ENCODE results near the gene RCSD1. TPM values are rescaled to one million over a fixed set of nuclear protein-coding genes. Genes with fewer than 3 reads are reported as not detected.

The RCSD1 gene
- total and polyA plus RNA-seq, 10 of the 15 experiments (the other 5 are each of a cell fraction or from before 2014, with no cell fraction given), result 11.4 to 78.3 (median 71.6) TPM

- ATAC-seq (peak; percentile 54), DNase-seq (ENCODE audit: low read depth, low spot score) (no peak)
- POLR2A ChIA-PET, result interaction anchor here (0.6 to 2.5 kb wide), 10 partner anchors 25 to 270 kb away, joined by 3 to 11 read pairs (median 3); partner anchors contain the start of gene MPZL1
These were observed 122.4 kb downstream of the RCSD1 start for GRCh38 chr1:167752219-167752985.

More at GRCh38 chr1:167752219-167752985, 122.4 kb downstream of the RCSD1 start:
- no peak for TF ChIP-seq STAT3 (IDR thresholded peaks at IDR 0.05; ENCODE audit: low read depth, low read length)
- no peak for TF ChIP-seq SREBF1 (IDR thresholded peaks at IDR 0.05; ENCODE audit: low read length)
- TF ChIP-seq SIN3A (IDR thresholded peaks at IDR 0.05; ENCODE audit: low read depth, low read length), result no peak
- TF ChIP-seq MEF2A (IDR thresholded peaks at IDR 0.05; ENCODE audit: insufficient read depth, low read depth, low read length), result no peak
- no peak for TF ChIP-seq CHD2 (IDR thresholded peaks at IDR 0.05; ENCODE audit: borderline replicate concordance, low read depth, low read length)
- TF ChIP-seq NFYB (IDR thresholded peaks at IDR 0.05; ENCODE audit: insufficient read depth, low read depth, low read length), result no peak
- TF ChIP-seq EZH2 (IDR thresholded peaks at IDR 0.05; ENCODE audit: borderline replicate concordance, control insufficient read depth, low read depth, low read length), result no peak
- no peak for TF ChIP-seq BMI1 (IDR thresholded peaks at IDR 0.05; ENCODE audit: borderline replicate concordance)
- TF ChIP-seq ZNF687 (IDR thresholded peaks at IDR 0.05), result no peak
- TF ChIP-seq, protein P1, sequence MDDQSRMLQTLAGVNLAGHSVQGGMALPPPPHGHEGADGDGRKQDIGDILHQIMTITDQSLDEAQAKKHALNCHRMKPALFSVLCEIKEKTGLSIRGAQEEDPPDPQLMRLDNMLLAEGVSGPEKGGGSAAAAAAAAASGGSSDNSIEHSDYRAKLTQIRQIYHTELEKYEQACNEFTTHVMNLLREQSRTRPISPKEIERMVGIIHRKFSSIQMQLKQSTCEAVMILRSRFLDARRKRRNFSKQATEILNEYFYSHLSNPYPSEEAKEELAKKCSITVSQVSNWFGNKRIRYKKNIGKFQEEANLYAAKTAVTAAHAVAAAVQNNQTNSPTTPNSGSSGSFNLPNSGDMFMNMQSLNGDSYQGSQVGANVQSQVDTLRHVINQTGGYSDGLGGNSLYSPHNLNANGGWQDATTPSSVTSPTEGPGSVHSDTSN (IDR thresholded peaks at IDR 0.05; ENCODE audit: insufficient replicate concordance, low read depth, low read length), result no peak
- TF ChIP-seq RELB (IDR thresholded peaks at IDR 0.05; ENCODE audit: low read depth), result no peak
- intact Hi-C loops (cut with micrococcal nuclease; ENCODE audit: unreplicated experiment) (loop anchor here (2.0 kb wide), 1 partner anchor 38 kb away; no protein-coding TSS in a partner anchor), in situ Hi-C loops (cut with MboI) (no loop called here)
- Histone ChIP-seq H3K27me3 (replicated peaks in 1 of 2; ENCODE audit: control insufficient read depth in 2 of 2, insufficient read depth in 2 of 2, low read length in 1 of 2) (no peaks in the 10 kb centered on the region), H3K4me2 (ENCODE audit: control insufficient read depth, insufficient read depth) (peak overlapping the region; percentile 85), H3K4me3 (peak overlapping the region; percentile 46), H4K20me1 (ENCODE audit: control insufficient read depth, insufficient read depth) (no peaks in the 10 kb centered on the region), H3K79me2 (ENCODE audit: control insufficient read depth, insufficient read depth, low read length) (peaks cover 40% of the 10 kb centered on the region), H3K36me3 (ENCODE audit: control insufficient read depth in 2 of 2, insufficient read depth in 2 of 2, low read length in 1 of 2) (no peaks in the 10 kb centered on the region), H3K9me3 (replicated peaks; ENCODE audit: control insufficient read depth, insufficient read depth, low read length) (no peaks in the 10 kb centered on the region), H3K4me1 (ENCODE audit: control insufficient read depth, insufficient read depth, low read length) (peaks cover 11% of the 10 kb centered on the region), H2AFZ (ENCODE audit: control insufficient read depth, low read depth, low read length) (peak overlapping the region; percentile 79), H3K27ac (ENCODE audit: control insufficient read depth, insufficient read depth) (peak overlapping the region; percentile 88), H3K9ac (ENCODE audit: control insufficient read depth, insufficient read depth, low read length) (peak overlapping the region; percentile 52)
- ChIA-PET SMC1A (ENCODE audit: uncharacterized antibody, unreplicated experiment) (interaction anchor here (0.7 to 3.1 kb wide), 21 partner anchors 10 to 330 kb away, joined by 3 to 34 read pairs (median 4); partner anchors contain the start of genes DCAF6, MPC2 and MPZL1), CTCF (interaction anchor here (0.8 to 2.7 kb wide), 11 partner anchors 10 to 330 kb away, joined by 3 to 28 read pairs (median 4); partner anchors contain the start of gene MPZL1), RAD21 (ENCODE audit: unreplicated experiment) (interaction anchor here (0.7 to 2.8 kb wide), 13 partner anchors 9 to 330 kb away, joined by 3 to 23 read pairs (median 6); no protein-coding TSS in a partner anchor)
- FAIRE-seq, result no peak
- no TSS peak for BruUV-seq (replicated peaks)

All from GM12878 (cell line).